Right lobe of liver (tissue), 6 donors: ENCODE data around the gene DHH. TPM values are rescaled to one million over a fixed set of nuclear protein-coding genes. Genes with fewer than 3 reads are reported as not detected.

ENCODE experiments used
- ATAC-seq, 4 donors: fragments of 200-7000 bp; cut with Tn5 transposase; one replicate each; pipeline ENCODE4 v1.9.1; 2020; ENCODE audit warnings: mild to moderate bottlenecking in 4 of 4, moderate library complexity in 4 of 4
- DNase-seq, 3 donors: peaks; one replicate each; pipeline ENCODE4 v3.0.0-alpha.2; 2020
- H3K27ac ChIP-seq, 3 donors: fragments of 200-600 bp; one replicate each; pipeline ENCODE4 v1.8.0; 2022
- H3K27me3 ChIP-seq, 2 donors: fragments of 200-600 bp; one replicate each; pipeline ENCODE4 v1.8.0; 2022
- H3K36me3 ChIP-seq, 4 donors: fragments of 200-600 bp; sonication (generic) in 1 of 4; one replicate each; pipeline versions ENCODE4 v1.5.1 to v1.8.0; 2017 to 2022; ENCODE audit warnings: control low read depth in 1 of 4
- H3K4me1 ChIP-seq, 4 donors: fragments of 200-600 bp; sonication (generic) in 1 of 4; one replicate each; pipeline versions ENCODE4 v1.5.1 to v1.8.0; 2017 to 2022; ENCODE audit warnings: control low read depth in 1 of 4
- H3K4me3 ChIP-seq, 3 donors: fragments of 200-600 bp; one replicate each; pipeline ENCODE4 v1.8.0; 2022
- H3K9me3 ChIP-seq, 4 donors: fragments of 200-600 bp; sonication (generic) in 1 of 4; one replicate each; pipeline versions ENCODE4 v1.5.1 to v1.8.0; 2017 to 2022; ENCODE audit warnings: control low read depth in 1 of 4
- CTCF ChIP-seq, 4 donors: fragments of 200-600 bp in 3 of 4; fragments of 450-650 bp in 1 of 4; IDR thresholded peaks; one replicate each; pipeline versions ENCODE4 v1.5.1 to v1.8.0; 2016 to 2022; ENCODE audit warnings: antibody characterized with exemption in 4 of 4, mild to moderate bottlenecking in 2 of 4
- POLR2A ChIP-seq: fragments of 450-650 bp; IDR thresholded peaks from one replicate; pipeline ENCODE4 v1.6.1; 2017; ENCODE audit warnings: antibody characterized with exemption, mild to moderate bottlenecking
- WGBS: methylation state at CpG from one replicate; pipeline ENCODE4 v1.1.6; 2018; ENCODE audit warnings: low coverage, low lambda C conversion rate; ENCODE audit not compliant: insufficient coverage; ENCODE audit errors: missing lambda C conversion rate; 5-methylcytosine and 5-hydroxymethylcytosine counted together
- intact Hi-C, 2 donors: fragments of 100-400 bp; cut with DNase I; formaldehyde crosslinking; loops; one replicate each; pipeline versions ENCODE4 v1.11.2 to v1.14.1; 2022
- total RNA-seq, 6 experiments: library from RNA; depleted of rRNA in 2 of 6; stranded (reverse); fragments of >200 nt in 2 of 6; fragmentation: NEBNext Ultra II Directional in 3 of 6; extraction: Animal tissue kit (Norgen Biotek cat#: 25700) in 3 of 6; gene quantifications; one replicate each; pipeline versions ENCODE4 v1.1.0 to v1.2.4, GENCODE V29; 2016 to 2023
- donor health status: DM: no; HTN: yes; CAD: no.
- donor health status: DM: no; HTN: no; CAD: no.
- donor health status: DM: no; HTN: no; CAD: no.
- donor health status: DM: no; HTN: yes; CAD: no.
- donor health status: DM: no; HTN: yes; CAD: no.

The DHH gene
- total RNA-seq, 6 experiments from 2014 or later = 0.04 to 0.13 (median 0.07) TPM; not detected in 3

- 89% methylated on average over 1 of the region's 2 CpGs for WGBS
- ATAC-seq (no peak), DNase-seq (no peak)
- no peaks in the 10 kb centered on the region for H3K9me3 ChIP-seq
- intact Hi-C loops = no loop called here
- peaks cover 0 to 23% (median 0%) of the 10 kb centered on the region in 4 donors for H3K4me1 ChIP-seq
- no peak overlapping the region for H3K27ac ChIP-seq
- peaks cover 0 to 16% of the 10 kb centered on the region in 2 donors for H3K27me3 ChIP-seq
- TF ChIP-seq POLR2A (no peak), CTCF (IDR thresholded peaks at IDR 0.05) (no peak)
- peaks cover 0 to 22% (median 8%) of the 10 kb centered on the region in 4 donors for H3K36me3 ChIP-seq
- no peak overlapping the region for H3K4me3 ChIP-seq
Measured at GRCh38 chr12:49094975-49095365, 369 bp upstream of the DHH start.

GRCh38 chr12:49093792-49094159, 825 bp downstream of the DHH start:
- WGBS = 2% methylated on average over 8 of the region's 9 CpGs
- Histone ChIP-seq H3K4me3 (no peak overlapping the region), H3K9me3 (no peaks in the 10 kb centered on the region), H3K36me3 (peaks cover 0 to 16% (median 4%) of the 10 kb centered on the region in 4 donors), H3K4me1 (peaks cover 0 to 28% (median 0%) of the 10 kb centered on the region in 4 donors), H3K27me3 (peaks cover 0 to 16% of the 10 kb centered on the region in 2 donors), H3K27ac (no peak overlapping the region)
- DNase-seq (no peak), ATAC-seq (peak in 3 of 4 donors; percentile 6 to 19 (median 13))
- intact Hi-C loops = no loop called here
- TF ChIP-seq CTCF (IDR thresholded peaks at IDR 0.05) (no peak), POLR2A (no peak)

- 37% methylated on average over 3 of the region's 4 CpGs for WGBS
- H3K36me3 ChIP-seq = peaks cover 0 to 9% (median 2%) of the 10 kb centered on the region in 4 donors
- H3K27me3 ChIP-seq = peaks cover 0 to 16% of the 10 kb centered on the region in 2 donors
- DNase-seq = no peak
- no peak for ATAC-seq
- TF ChIP-seq CTCF (IDR thresholded peaks at IDR 0.05) = no peak
- TF ChIP-seq POLR2A = no peak
- H3K9me3 ChIP-seq = no peaks in the 10 kb centered on the region
- no peak overlapping the region for H3K27ac ChIP-seq
- intact Hi-C loops = no loop called here
- no peak overlapping the region for H3K4me3 ChIP-seq
- H3K4me1 ChIP-seq = peaks cover 0 to 31% (median 0%) of the 10 kb centered on the region in 4 donors
Measured at GRCh38 chr12:49092816-49093406, 1.7 kb downstream of the DHH start.

GRCh38 chr12:49092086-49092815, 2.4 kb downstream of the DHH start:
- DNase-seq (peak in 2 of 3 donors; percentile 34 to 59), ATAC-seq (peak in 3 of 4 donors; percentile 16 to 21 (median 18))
- Histone ChIP-seq H3K9me3 (no peaks in the 10 kb centered on the region), H3K27me3 (peaks cover 0 to 16% of the 10 kb centered on the region in 2 donors), H3K4me1 (peaks cover 0 to 31% (median 0%) of the 10 kb centered on the region in 4 donors), H3K36me3 (peaks cover 0 to 4% (median 2%) of the 10 kb centered on the region in 4 donors), H3K4me3 (no peak overlapping the region), H3K27ac (no peak overlapping the region)
- intact Hi-C loops = no loop called here
- 0% methylated on average over 4 of the region's 32 CpGs for WGBS
- peak in 3 of 4 donors; percentile 18 to 27 (median 21) for TF ChIP-seq CTCF (IDR thresholded peaks at IDR 0.05)
- no peak for TF ChIP-seq POLR2A
